Left cardiac atrium (tissue), 4 donors: ENCODE results near the gene TTC13. TPM values are rescaled to one million over a fixed set of nuclear protein-coding genes. Genes with fewer than 3 reads are reported as not detected.
A peak's percentile ranks its signal among the peaks of the same experiment; 100 is the strongest.

Source experiments
- ATAC-seq, 2 donors: fragments of 200-7000 bp; cut with Tn5 transposase; one replicate each; pipeline ENCODE4 v1.9.1; 2020; ENCODE audit warnings: mild to moderate bottlenecking in 2 of 2, moderate library complexity in 2 of 2
- DNase-seq: peaks from one replicate; pipeline ENCODE4 v3.0.0-alpha.2; 2020
- intact Hi-C, 2 donors: fragments of 100-400 bp; cut with DNase I; formaldehyde crosslinking; loops; one replicate each; pipeline versions ENCODE4 v1.14.1 to v1.15.1; 2022 to 2023
- total RNA-seq, 2 donors: library from RNA; stranded (reverse); fragmentation: NEBNext Ultra II Directional; extraction: Animal tissue kit (Norgen Biotek cat#: 25700); gene quantifications; one replicate each; pipeline ENCODE4 v1.2.1, GENCODE V29; 2021
- donor health status: DM: no; HTN: yes; CAD: no.
- donor health status: DM: no; HTN: yes; CAD: no; lungs with severe emphysema.
- donor health status: DM: yes; HTN: yes; CAD: no.
- donor health status: Dilated cardiomyopathy.

TTC13 gene
- total RNA-seq, 2 donors from 2014 or later, result 9.5 to 9.6 TPM

DNA sequence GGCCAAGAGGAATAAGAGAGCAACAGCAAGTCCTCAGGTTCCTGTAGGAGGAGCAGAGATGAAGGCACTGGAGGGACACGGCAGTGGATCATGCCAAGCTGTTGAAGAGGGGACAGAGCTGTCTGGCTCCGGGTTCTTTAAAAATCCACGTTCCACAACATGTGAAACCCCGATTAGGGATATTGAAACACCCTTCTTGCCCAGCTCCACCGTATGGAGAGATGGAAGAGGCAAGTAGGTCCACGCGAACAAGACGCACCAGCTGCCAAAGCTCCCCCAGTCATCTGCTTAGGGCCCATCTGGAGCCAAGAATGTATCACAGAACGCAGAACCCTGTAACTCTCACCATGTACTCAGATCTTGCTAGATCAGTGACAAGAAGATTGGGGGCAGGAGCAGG, 114.2 kb downstream of the TTC13 start:
- no peak for DNase-seq
- no peak for ATAC-seq
- intact Hi-C loops, result no loop called here

DNA sequence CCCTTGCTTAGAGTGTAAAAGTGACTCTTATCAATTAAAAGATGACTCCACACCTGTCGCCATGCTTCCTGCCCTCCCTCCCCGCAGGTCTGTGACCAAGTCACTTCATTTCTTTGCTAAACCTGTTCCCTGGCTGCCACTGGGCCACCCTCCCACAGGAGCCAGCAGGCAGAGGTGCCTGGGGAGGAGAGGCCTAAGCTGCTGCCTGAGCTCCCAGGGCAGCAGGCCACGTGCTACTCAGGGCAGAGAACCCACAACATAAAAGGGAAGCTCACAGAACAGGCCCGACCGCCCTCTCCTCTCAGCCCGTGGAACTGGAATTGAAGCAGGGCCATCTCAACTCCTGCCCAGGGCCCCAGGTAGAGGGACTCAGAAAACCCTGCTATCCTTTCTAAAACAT, 115.2 kb downstream of the TTC13 start:
- DNase-seq (no peak), ATAC-seq (no peak)
- intact Hi-C loops, result no loop called here

DNA sequence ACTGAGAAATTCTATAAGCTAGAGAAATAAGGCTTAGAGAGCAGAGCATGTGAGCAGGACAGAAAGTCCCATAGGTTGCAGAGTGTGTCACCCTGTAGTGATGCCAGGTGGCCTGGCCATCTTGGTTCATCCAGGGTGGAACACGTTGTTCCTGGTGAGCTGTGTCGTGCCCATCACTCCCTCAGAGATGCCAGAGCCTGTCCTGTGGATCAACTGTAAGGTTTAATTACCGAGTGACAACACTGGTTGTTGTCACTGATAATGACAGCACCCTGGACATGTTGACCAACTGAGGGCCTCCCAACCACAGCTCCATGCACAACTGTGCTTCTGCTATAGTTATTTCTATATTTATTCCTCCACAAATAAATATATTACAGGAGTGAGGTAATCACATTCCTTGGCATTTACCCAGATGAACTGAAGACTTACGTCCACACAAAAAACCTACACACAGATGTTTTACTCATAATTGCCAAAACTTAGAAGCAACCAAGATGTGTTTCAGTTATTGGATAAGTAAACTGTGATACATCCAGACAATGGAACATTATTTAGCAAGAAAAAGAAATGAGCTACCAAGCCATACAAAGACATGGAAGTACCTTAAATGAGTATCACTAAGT, 116.6 kb downstream of the TTC13 start:
- peak; percentile 6 to 52 for ATAC-seq
- intact Hi-C loops, result no loop called here
- peak; percentile 36 for DNase-seq

DNA sequence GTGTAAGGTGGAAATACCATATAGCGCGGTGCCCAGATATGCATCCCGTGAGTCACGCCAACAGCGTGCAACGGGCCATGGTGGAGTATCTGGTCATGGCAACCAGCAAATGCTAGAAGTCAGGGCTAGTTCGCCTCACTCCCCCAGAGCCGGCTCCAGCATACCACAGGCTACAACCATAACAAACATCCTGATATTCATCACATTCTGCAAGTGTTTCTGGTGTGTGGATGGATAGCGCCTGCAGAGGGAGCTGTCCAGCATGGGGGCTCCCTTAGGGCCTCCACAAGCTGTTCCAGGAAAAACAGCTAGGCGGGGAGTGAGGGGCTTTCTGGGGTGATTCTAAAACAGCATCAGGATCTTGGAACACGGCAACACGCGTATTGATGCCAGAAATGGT, 117.2 kb downstream of the TTC13 start:
- ATAC-seq, result no peak
- intact Hi-C loops, result no loop called here
- DNase-seq, result no peak

DNA sequence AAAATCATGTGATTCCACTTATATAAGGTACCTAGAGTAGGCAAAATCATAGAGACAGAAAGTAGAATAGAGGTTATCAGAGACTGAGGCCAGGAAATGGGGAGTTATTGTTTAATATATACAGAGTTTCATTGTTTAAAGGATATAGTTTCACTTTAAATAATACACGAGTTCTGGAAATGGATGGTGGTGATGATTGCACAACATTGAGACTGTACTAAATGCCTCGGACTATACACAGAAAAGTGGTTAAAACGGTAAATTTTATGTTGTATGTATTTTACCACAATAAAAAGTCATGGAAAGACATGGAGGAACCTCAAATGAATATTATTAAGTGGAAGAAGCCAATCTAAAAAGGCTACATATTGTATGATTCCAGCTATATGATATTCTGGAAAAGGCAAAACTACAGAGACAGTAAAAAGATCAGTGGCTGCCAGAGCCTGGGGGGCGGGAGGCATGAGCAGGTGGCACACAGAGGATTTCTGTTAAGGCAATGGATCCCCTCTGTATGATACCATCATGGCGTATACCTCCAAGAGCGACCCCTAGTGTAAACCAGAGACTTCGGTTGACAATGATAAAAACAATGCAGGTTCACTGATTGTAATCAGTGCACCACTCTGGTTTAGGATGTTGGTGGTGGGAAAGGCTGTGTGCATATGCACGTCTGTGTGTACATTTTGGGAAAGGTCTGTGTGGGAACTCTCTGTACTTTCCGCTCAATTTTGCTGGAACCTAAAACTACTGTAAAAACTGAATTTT, 117.9 kb downstream of the TTC13 start:
- no peak for DNase-seq
- no peak for ATAC-seq
- intact Hi-C loops, result no loop called here

DNA sequence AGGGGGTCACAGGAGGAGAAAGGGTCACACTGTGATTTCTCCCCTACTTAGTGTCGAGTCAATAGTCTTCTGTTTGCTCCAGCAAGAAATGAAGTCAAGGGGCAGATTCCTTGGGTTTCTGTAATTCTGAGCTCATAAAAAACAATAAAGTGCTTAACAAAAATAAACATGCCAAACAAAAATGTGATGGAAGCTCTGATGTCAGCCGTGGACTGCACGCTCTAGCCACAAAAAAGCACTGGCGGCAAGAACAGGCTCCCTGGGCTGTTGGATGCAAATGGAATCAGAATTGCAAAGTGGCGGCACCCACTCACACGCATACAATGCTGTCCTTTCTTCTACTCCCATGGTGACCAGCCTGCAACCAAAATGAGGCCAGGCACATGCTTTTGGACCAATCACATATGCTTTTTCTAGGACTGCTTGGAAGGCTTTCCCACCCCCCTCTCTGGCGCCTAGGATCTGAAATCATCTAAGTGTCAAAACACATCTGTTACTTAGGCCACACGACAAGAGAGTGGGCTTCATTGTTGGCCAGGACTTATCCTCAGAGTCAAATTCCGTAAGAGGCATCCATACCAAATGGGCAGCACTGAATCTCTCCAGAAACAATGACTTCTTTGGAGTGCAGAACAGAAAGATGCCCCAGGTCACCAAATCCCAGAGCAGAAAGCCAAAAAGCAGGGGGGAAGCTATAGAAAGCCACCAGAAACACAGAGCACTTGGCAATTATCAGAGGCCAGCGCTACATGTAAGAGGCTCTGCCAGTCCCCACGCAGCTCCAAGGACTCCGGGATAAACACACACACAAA, 119.5 kb downstream of the TTC13 start:
- intact Hi-C loops, result no loop called here
- DNase-seq (peak; percentile 42), ATAC-seq (peak; percentile 54 to 57)

DNA sequence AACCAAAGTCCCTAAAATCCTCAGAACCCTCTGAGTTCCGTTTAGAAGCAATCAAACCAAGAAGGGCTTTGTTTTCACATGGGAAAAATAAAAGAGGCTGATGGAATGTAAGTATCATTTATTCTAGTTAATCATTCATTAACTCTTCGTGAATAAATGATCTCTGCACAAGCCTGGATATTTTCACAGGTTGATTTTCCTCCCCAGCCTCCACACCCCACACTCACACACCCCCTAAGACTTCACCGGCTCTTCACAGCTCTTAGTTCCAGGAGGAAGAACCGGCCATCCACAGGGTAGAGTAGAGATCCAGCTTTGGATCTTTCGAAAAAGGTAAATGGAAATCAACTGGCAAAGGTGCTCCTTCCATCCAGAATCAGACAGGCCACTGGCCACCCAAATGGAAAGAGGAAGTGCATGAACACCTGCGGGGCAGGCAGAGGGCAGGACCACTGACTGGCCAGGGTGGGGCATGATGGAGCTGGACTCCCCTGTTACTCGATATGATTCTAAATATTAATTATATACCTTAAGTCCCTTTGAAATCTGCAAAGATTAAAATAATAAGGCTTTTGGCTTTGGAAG, 120.3 kb downstream of the TTC13 start:
- no peak for DNase-seq
- intact Hi-C loops, result no loop called here
- no peak for ATAC-seq

DNA sequence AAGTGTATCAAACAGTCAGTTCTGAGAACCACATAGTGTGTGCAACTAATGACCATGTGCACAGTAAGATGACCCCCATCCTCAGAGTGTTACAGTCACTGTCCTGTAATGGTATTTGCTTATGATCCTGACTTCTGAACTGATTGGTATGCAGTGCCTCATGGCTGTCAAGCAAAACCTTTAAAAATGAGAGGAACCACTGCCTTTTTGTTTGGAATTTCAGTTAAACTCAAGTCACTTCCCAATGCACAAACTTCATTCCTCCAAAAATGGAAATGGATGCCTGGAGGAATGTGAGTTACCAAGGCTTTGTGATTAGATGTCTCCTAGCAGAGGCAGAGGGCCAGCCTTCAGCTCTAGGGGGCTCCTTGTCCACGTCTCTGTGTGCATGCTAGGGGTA, 120.8 kb downstream of the TTC13 start:
- intact Hi-C loops, result no loop called here
- DNase-seq (no peak), ATAC-seq (no peak)

DNA sequence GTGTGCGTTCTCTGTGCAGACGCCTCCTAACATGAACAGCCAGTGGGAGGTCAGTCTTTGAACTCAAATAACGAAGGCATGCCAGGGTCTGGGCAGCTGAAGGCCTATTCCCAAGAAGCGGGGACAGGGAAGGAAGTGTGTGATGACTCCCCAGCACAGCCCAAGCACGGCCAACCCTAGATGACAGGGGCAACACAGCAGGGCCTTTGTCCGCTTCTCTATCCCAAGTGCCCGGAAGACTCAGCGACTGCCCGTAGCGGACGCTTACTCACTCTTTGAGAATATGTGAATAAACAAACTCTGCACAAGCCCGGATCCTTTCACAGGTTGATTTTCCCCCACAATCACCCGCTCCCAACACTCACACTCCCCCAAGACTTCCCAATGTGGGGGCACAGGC, 121.6 kb downstream of the TTC13 start:
- peak in 1 of 2 donors; percentile 27 for ATAC-seq
- no peak for DNase-seq
- intact Hi-C loops, result no loop called here

Other genes starting within 250 kb of the TTC13 start
- gene CAPN9, start 231.5 kb downstream of the TTC13 start, total RNA-seq, result under 1 TPM; 0.18 to 0.24 TPM
- gene C1orf198, start 110.3 kb downstream of the TTC13 start, total RNA-seq, result 10 to 100 TPM; 51.8 to 54.8 TPM
- gene ARV1, start 233 bp upstream of the TTC13 start, total RNA-seq, result 10 to 100 TPM; 19.9 to 30.4 TPM
- 10 to 100 TPM; 19.8 to 20.8 TPM for gene FAM89A, start 61.4 kb upstream of the TTC13 start, total RNA-seq
- under 1 TPM; 0.12 to 0.16 TPM for gene TRIM67, start 183.2 kb upstream of the TTC13 start, total RNA-seq